Upper lobe of right lung (tissue), 1 donor: Measurements from ENCODE around the gene USP30. TPM values are rescaled to one million over a fixed set of nuclear protein-coding genes. Genes with fewer than 3 reads are reported as not detected.
A peak's percentile ranks its signal among the peaks of the same experiment; 100 is the strongest.

Experiments
- ATAC-seq: fragments of 200-7000 bp; cut with Tn5 transposase; one replicate; pipeline ENCODE4 v1.9.1; 2020; ENCODE audit warnings: mild to moderate bottlenecking, moderate library complexity
- DNase-seq: peaks from one replicate; pipeline ENCODE4 v3.0.0-alpha.2; 2020
- H3K27ac ChIP-seq: fragments of 200-600 bp; one replicate; pipeline ENCODE4 v1.8.0; 2022
- H3K27me3 ChIP-seq: fragments of 200-600 bp; one replicate; pipeline ENCODE4 v1.8.0; 2022; ENCODE audit warnings: mild to moderate bottlenecking
- H3K36me3 ChIP-seq: fragments of 200-600 bp; one replicate; pipeline ENCODE4 v1.8.0; 2022
- H3K4me1 ChIP-seq: fragments of 200-600 bp; one replicate; pipeline ENCODE4 v1.8.0; 2022
- H3K4me3 ChIP-seq: fragments of 200-600 bp; one replicate; pipeline ENCODE4 v1.8.0; 2022; ENCODE audit warnings: mild to moderate bottlenecking
- H3K9me3 ChIP-seq: fragments of 200-600 bp; one replicate; pipeline ENCODE4 v1.8.0; 2022
- CTCF ChIP-seq: fragments of 200-600 bp; IDR thresholded peaks from one replicate; pipeline ENCODE4 v1.8.0; 2022; ENCODE audit warnings: antibody characterized with exemption
- intact Hi-C: fragments of 100-400 bp; cut with DNase I; formaldehyde crosslinking; loops from one replicate; pipeline ENCODE4 v1.11.0; 2022
- total RNA-seq: library from RNA; stranded (reverse); fragmentation: NEBNext Ultra II Directional; extraction: Animal tissue kit (Norgen Biotek cat#: 25700); gene quantifications from one replicate; pipeline ENCODE4 v1.2.1, GENCODE V29; 2021
- donor health status: DM: no; HTN: yes; CAD: no; lungs with severe emphysema.

The USP30 gene
- total RNA-seq, 1 donor from 2014 or later: 13.6 TPM

DNA sequence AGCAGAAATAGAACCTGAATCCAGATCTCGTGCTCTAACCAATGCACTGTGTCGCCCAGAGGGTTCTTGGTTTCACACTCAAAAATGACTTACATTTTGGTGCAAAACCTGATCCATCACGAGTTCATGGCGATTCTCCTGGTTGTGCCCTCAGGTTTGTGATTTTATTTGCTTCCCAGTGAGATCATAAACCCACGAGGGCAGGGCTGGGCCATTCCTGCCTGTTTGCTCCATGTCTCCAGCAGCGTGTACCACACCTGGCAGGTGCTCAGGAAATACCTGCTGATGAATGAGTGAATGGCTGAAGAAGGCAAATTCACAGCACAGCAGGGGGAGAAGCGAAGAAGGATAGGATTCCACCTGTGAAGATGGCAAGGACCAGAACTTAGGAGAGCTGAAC lies 73.4 kb downstream of the USP30 start:
- Histone ChIP-seq H3K27ac (no peak overlapping the region), H3K4me1 (no peaks in the 10 kb centered on the region), H3K27me3 (no peaks in the 10 kb centered on the region), H3K4me3 (no peak overlapping the region), H3K9me3 (no peaks in the 10 kb centered on the region), H3K36me3 (no peaks in the 10 kb centered on the region)
- intact Hi-C loops: no loop called here
- TF ChIP-seq CTCF: no peak
- no peak for DNase-seq
- no peak for ATAC-seq

DNA sequence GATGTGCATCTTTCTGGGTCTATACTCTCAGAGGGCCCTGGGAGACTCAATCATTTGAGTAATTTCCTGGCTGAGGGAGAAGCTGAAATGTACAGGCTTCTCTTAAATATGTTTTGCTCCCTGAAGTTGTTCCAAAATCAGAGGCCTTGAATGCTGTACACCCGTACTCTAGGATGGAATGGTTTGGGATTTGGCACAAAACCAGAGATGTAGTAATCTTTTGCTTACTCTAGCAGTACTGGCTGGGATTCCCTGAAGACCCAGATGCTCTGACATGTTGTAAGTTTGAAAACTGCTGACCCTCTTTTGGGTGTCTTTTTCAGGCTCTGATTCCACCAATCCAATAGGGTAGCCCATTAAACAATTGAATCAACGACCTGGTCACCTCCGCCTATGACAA lies 74.4 kb downstream of the USP30 start:
- Histone ChIP-seq H3K9me3 (no peaks in the 10 kb centered on the region), H3K27me3 (no peaks in the 10 kb centered on the region), H3K4me1 (no peaks in the 10 kb centered on the region), H3K4me3 (no peak overlapping the region), H3K36me3 (no peaks in the 10 kb centered on the region), H3K27ac (no peak overlapping the region)
- TF ChIP-seq CTCF: no peak
- DNase-seq (no peak), ATAC-seq (no peak)
- intact Hi-C loops: no loop called here

GRCh38 chr12:109127533-109128242 lies 75.3 kb downstream of the USP30 start:
- H3K9me3 ChIP-seq: no peaks in the 10 kb centered on the region
- TF ChIP-seq CTCF: no peak
- intact Hi-C loops: no loop called here
- DNase-seq: no peak
- H3K4me3 ChIP-seq: no peak overlapping the region
- H3K27ac ChIP-seq: no peak overlapping the region
- no peaks in the 10 kb centered on the region for H3K27me3 ChIP-seq
- no peaks in the 10 kb centered on the region for H3K4me1 ChIP-seq
- no peak for ATAC-seq
- H3K36me3 ChIP-seq: no peaks in the 10 kb centered on the region

DNA sequence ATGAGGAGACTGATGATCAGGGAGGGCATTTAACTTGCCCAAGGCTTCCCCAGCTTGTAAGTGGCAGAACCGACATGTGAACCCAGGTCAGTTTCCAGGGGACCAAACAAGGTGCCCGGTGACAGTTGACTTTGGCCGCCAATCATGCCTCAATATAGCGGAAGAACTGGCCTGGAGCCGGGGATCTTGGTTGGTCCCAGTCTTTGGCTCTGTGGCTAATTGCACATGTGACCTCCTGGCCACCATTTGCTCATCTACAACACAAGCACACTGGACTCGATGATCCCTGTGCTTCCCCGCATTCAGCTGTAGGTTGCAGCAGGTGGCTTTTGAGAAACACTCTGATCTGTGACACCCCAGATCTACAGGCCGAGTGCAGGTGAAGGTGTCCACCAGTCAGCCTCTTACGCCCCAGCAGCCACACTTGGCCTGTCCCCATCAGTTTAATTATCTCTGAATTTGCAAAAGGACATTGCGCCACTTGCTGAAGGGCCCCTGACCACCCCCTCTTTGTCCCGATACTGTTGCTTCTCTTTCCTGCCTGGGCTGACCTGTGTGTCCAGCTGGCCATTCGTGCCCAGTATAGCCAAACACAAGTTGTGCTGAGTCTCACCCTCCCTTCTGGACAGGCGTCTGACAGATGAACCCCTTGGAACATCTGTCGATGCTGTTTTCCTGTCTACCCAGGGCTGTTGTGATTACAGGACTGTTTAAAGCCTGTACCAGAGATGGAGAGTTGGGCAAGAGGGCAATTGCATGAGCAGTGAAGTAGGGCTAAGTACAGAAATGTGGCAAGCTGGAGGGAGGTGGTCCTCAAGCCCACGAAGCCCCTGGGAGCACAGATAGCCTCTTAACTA lies 78.1 kb downstream of the USP30 start:
- Histone ChIP-seq H3K36me3 (no peaks in the 10 kb centered on the region), H3K27ac (no peak overlapping the region), H3K4me1 (peaks cover 4% of the 10 kb centered on the region), H3K27me3 (no peaks in the 10 kb centered on the region), H3K9me3 (no peaks in the 10 kb centered on the region), H3K4me3 (no peak overlapping the region)
- DNase-seq: no peak
- intact Hi-C loops: no loop called here
- ATAC-seq: no peak
- no peak for TF ChIP-seq CTCF

DNA sequence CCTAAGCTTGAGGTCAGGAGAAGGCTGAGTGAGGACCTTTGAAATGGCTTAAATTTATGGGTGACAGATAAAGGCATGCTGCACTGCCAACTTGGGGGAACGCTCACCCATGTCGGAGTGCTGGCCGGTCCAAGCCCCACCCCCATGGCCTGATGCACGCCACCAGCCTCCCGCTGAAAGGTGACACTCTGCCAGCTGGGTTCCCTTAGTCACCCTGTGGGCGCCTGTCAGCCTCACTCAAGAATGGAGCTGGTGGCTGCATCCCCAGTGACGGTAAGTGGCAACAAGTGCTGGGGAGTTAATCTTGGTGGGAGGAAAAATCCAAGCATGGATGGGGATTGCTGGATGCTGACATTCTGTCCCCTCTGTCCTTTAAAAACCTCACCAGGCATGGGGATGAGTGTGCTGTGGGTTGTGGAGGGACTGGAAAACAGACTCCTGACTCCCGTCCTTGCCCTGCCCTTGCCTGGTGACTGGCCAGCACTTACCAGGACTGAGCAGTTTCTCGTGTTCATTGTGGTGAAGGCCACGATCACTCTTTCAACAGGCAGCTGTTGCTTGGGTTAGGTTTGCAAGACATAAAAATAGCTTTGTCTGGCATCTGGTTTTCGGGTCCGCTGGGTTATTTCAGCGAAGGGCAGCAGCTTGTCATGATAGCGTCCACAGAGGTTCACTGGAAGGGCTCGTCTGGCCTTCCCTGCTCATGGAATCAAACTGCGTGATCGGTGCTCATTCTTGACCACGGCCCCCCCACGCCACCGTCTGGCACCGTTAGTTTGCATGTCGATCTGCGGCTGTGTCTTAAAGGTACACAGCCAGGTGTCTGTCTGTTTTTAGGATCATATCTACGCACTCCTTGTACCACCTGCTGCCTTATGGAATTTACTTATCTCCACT lies 79.0 kb downstream of the USP30 start:
- H3K4me3 ChIP-seq: no peak overlapping the region
- DNase-seq (no peak), ATAC-seq (peak; percentile 24)
- intact Hi-C loops: no loop called here
- H3K36me3 ChIP-seq: no peaks in the 10 kb centered on the region
- peaks cover 4% of the 10 kb centered on the region for H3K4me1 ChIP-seq
- TF ChIP-seq CTCF: no peak
- no peaks in the 10 kb centered on the region for H3K27me3 ChIP-seq
- no peaks in the 10 kb centered on the region for H3K9me3 ChIP-seq
- no peak overlapping the region for H3K27ac ChIP-seq
